ENCODE data around the gene TMEM91.
A peak's percentile ranks its signal among the peaks of the same experiment; 100 is the strongest.

TMEM91 gene

GRCh38 chr19:41398050-41398418 is 21.7 kb downstream of the TMEM91 start:
- Histone ChIP-seq H3K79me2 (ENCODE audit: low read length) (peaks cover 57% of the 10 kb centered on the region), H3K27ac (ENCODE audit: low read length) (peak overlapping the region; percentile 77), H3K4me1 (ENCODE audit: low read length) (peaks cover 14% of the 10 kb centered on the region), H3K9ac (ENCODE audit: low read length) (peak overlapping the region; percentile 98), H2AFZ (ENCODE audit: low read length) (peak overlapping the region; percentile 69), H3K9me2 (replicated peaks; ENCODE audit: insufficient read depth, low read length) (no peaks in the 10 kb centered on the region), H3K4me3 (ENCODE audit: low read length) (peak overlapping the region; percentile 98), H4K20me1 (ENCODE audit: insufficient read depth, low read length) (no peaks in the 10 kb centered on the region), H3K4me2 (ENCODE audit: low read depth, low read length) (peak overlapping the region; percentile 98), H3K9me3 (replicated peaks; ENCODE audit: insufficient read depth, low read length) (no peaks in the 10 kb centered on the region), H3F3A (ENCODE audit: insufficient read depth, low read length) (no peaks in the 10 kb centered on the region), H3K27me3 (replicated peaks; ENCODE audit: insufficient read depth, low read length) (no peaks in the 10 kb centered on the region), H3K36me3 (replicated peaks; ENCODE audit: insufficient read depth, low read length) (no peaks in the 10 kb centered on the region)
- DNase-seq: no peak
- TF ChIP-seq CTCF (IDR thresholded peaks at IDR 0.05; ENCODE audit: low read length) (no peak), EZH2phosphoT487 (IDR thresholded peaks at IDR 0.05; ENCODE audit: low read length) (no peak), EZH2 (optimal IDR thresholded peaks at IDR 0.05; ENCODE audit: low read depth, low read length) (no peak)

- no peaks in the 10 kb centered on the region for H3F3A ChIP-seq (ENCODE audit: insufficient read depth, low read length)
- H4K20me1 ChIP-seq (ENCODE audit: insufficient read depth, low read length): no peaks in the 10 kb centered on the region
- no peaks in the 10 kb centered on the region for H3K36me3 ChIP-seq (replicated peaks; ENCODE audit: insufficient read depth, low read length)
- H3K79me2 ChIP-seq (ENCODE audit: low read length): peaks cover 54% of the 10 kb centered on the region
- no peaks in the 10 kb centered on the region for H3K9me3 ChIP-seq (replicated peaks; ENCODE audit: insufficient read depth, low read length)
- TF ChIP-seq CTCF (IDR thresholded peaks at IDR 0.05; ENCODE audit: low read length) (no peak), EZH2 (optimal IDR thresholded peaks at IDR 0.05; ENCODE audit: low read depth, low read length) (no peak), EZH2phosphoT487 (IDR thresholded peaks at IDR 0.05; ENCODE audit: low read length) (no peak)
- H3K9me2 ChIP-seq (replicated peaks; ENCODE audit: insufficient read depth, low read length): no peaks in the 10 kb centered on the region
- DNase-seq: no peak
- peak overlapping the region; percentile 98 for H3K4me2 ChIP-seq (ENCODE audit: low read depth, low read length)
- H3K9ac ChIP-seq (ENCODE audit: low read length): peak overlapping the region; percentile 98
- H3K27me3 ChIP-seq (replicated peaks; ENCODE audit: insufficient read depth, low read length): no peaks in the 10 kb centered on the region
- H3K4me3 ChIP-seq (ENCODE audit: low read length): peak overlapping the region; percentile 98
- H3K27ac ChIP-seq (ENCODE audit: low read length): peak overlapping the region; percentile 77; the same call in 1 of the 2 replicates
- peaks cover 14% of the 10 kb centered on the region for H3K4me1 ChIP-seq (ENCODE audit: low read length)
- no peak overlapping the region for H2AFZ ChIP-seq (ENCODE audit: low read length)
Observed at GRCh38 chr19:41398598-41398997, 22.3 kb downstream of the TMEM91 start.

- DNase-seq: no peak
- no peaks in the 10 kb centered on the region for H3F3A ChIP-seq (ENCODE audit: insufficient read depth, low read length)
- peak overlapping the region; percentile 98; the same call in 1 of the 2 replicates for H3K4me3 ChIP-seq (ENCODE audit: low read length)
- H2AFZ ChIP-seq (ENCODE audit: low read length): no peak overlapping the region
- H3K36me3 ChIP-seq (replicated peaks; ENCODE audit: insufficient read depth, low read length): no peaks in the 10 kb centered on the region
- H3K79me2 ChIP-seq (ENCODE audit: low read length): peaks cover 49% of the 10 kb centered on the region
- no peaks in the 10 kb centered on the region for H4K20me1 ChIP-seq (ENCODE audit: insufficient read depth, low read length)
- TF ChIP-seq EZH2phosphoT487 (IDR thresholded peaks at IDR 0.05; ENCODE audit: low read length): no peak
- no peak for TF ChIP-seq EZH2 (optimal IDR thresholded peaks at IDR 0.05; ENCODE audit: low read depth, low read length)
- TF ChIP-seq CTCF (IDR thresholded peaks at IDR 0.05; ENCODE audit: low read length): no peak
- H3K4me1 ChIP-seq (ENCODE audit: low read length): peaks cover 14% of the 10 kb centered on the region
- no peaks in the 10 kb centered on the region for H3K9me3 ChIP-seq (replicated peaks; ENCODE audit: insufficient read depth, low read length)
- H3K27ac ChIP-seq (ENCODE audit: low read length): no peak overlapping the region
- no peaks in the 10 kb centered on the region for H3K9me2 ChIP-seq (replicated peaks; ENCODE audit: insufficient read depth, low read length)
- H3K27me3 ChIP-seq (replicated peaks; ENCODE audit: insufficient read depth, low read length): no peaks in the 10 kb centered on the region
- peak overlapping the region; percentile 98 for H3K4me2 ChIP-seq (ENCODE audit: low read depth, low read length)
- H3K9ac ChIP-seq (ENCODE audit: low read length): peak overlapping the region; percentile 98; the same call in 1 of the 2 replicates
Observed at GRCh38 chr19:41399091-41399490, 22.8 kb downstream of the TMEM91 start.
